MCF 10A (cell line): Measurements from ENCODE around the gene NCOA6. TPM values are rescaled to one million over a fixed set of nuclear protein-coding genes. Genes with fewer than 3 reads are reported as not detected.
A peak's percentile ranks its signal among the peaks of the same experiment; 100 is the strongest.

Source experiments
- BruUV-seq: library from RNA; stranded (reverse); fragments of 400-500 nt; replicated peaks from 2 replicates; lab custom pipeline; 2021; lab: Mats Ljungman, UMichigan
- CTCF ChIA-PET: fragments of 300-600 bp; sonication (Branson Sonifier 250); formaldehyde crosslinking; extraction: SDS; loops from one replicate; lab custom pipeline; 2021; ENCODE audit warnings: antibody characterized with exemption, inconsistent platforms; lab: Yijun Ruan, JAX
- POLR2A ChIA-PET: fragments of 300-600, 350-650 bp; sonication (Branson Sonifier 250); formaldehyde crosslinking; extraction: SDS; loops from one replicate; lab custom pipeline; 2020; ENCODE audit warnings: antibody characterized with exemption, inconsistent platforms; lab: Yijun Ruan, JAX
- DNase-seq: peaks from one replicate; pipeline ENCODE4 v3.0.0-alpha.2; 2018; ENCODE audit not compliant: unreplicated experiment
- H3K27ac Mint-ChIP-seq: one replicate; pipeline ENCODE4 v1.8.0; 2022; ENCODE audit warnings: mild to moderate bottlenecking, low read depth, mixed read lengths; ENCODE audit not compliant: unreplicated experiment
- H3K27me3 Mint-ChIP-seq: one replicate; pipeline ENCODE4 v1.8.0; 2022; ENCODE audit warnings: mixed read lengths; ENCODE audit not compliant: insufficient read depth, unreplicated experiment
- H3K36me3 Mint-ChIP-seq: one replicate; pipeline ENCODE4 v1.8.0; 2022; ENCODE audit warnings: mild to moderate bottlenecking, moderate library complexity, mixed read lengths; ENCODE audit not compliant: insufficient read depth, unreplicated experiment
- H3K4me1 Mint-ChIP-seq: one replicate; pipeline ENCODE4 v1.8.0; 2022; ENCODE audit warnings: mixed read lengths; ENCODE audit not compliant: insufficient read depth, unreplicated experiment
- H3K4me3 Mint-ChIP-seq: one replicate; pipeline ENCODE4 v1.8.0; 2022; ENCODE audit warnings: mild to moderate bottlenecking, moderate library complexity, mixed read lengths; ENCODE audit not compliant: unreplicated experiment
- H3K9me3 Mint-ChIP-seq: one replicate; pipeline ENCODE4 v1.8.0; 2022; ENCODE audit warnings: mixed read lengths; ENCODE audit not compliant: unreplicated experiment
- intact Hi-C: fragments of 100-400 bp; cut with micrococcal nuclease; formaldehyde crosslinking; loops from 2 replicates; pipeline ENCODE4 v1.14.1; 2022
- total RNA-seq: library from RNA; stranded (reverse); gene quantifications from 2 replicates; pipeline ENCODE4 v1.2.3, GENCODE V29; 2022
- TF ChIP-seq, protein P1 (sequence below): fragments of 200-600 bp; IDR thresholded peaks from one replicate; pipeline ENCODE4 v1.8.0; 2022; ENCODE audit warnings: antibody characterized with exemption, mild to moderate bottlenecking; ENCODE audit not compliant: unreplicated experiment

The NCOA6 gene
- total RNA-seq, 1 experiment from 2014 or later, result 27.9 TPM

DNA sequence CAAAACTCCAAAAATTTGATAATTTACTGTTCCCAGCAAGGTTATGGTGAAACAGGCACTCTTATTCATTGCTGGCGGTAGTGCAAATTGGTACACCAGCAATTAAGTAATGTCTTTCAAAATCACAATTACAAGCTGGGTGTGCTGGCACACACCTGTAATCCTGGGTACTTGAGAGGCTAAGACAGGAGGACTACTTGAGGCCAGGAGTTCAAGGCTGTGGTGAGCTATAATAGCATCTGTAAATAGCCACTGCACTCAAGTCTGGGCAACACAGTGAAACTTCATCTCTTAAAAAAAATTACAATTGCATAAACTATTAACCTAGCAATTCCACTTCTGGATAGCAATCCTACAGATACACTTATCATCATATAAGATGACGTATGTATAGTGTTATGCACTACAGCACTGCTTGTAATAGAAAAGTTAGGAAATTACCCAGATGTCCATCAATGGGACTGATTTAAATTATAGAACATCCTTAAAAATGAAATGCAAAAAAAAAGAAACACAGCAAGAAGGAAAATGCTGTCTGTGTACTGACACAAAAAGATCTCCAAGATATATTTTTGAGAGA, 31.4 kb downstream of the NCOA6 start:
- H3K27ac Mint-ChIP-seq, result no peak overlapping the region
- H3K4me1 Mint-ChIP-seq, result peaks cover 14% of the 10 kb centered on the region
- no TSS peak for BruUV-seq
- POLR2A ChIA-PET, result no interaction called here
- CTCF ChIA-PET, result interaction anchor here (1.6 kb wide), 1 partner anchor 24 kb away, joined by 6 read pairs; no protein-coding TSS in a partner anchor
- intact Hi-C loops, result no loop called here
- no peaks in the 10 kb centered on the region for H3K9me3 Mint-ChIP-seq
- TF ChIP-seq, protein P1, sequence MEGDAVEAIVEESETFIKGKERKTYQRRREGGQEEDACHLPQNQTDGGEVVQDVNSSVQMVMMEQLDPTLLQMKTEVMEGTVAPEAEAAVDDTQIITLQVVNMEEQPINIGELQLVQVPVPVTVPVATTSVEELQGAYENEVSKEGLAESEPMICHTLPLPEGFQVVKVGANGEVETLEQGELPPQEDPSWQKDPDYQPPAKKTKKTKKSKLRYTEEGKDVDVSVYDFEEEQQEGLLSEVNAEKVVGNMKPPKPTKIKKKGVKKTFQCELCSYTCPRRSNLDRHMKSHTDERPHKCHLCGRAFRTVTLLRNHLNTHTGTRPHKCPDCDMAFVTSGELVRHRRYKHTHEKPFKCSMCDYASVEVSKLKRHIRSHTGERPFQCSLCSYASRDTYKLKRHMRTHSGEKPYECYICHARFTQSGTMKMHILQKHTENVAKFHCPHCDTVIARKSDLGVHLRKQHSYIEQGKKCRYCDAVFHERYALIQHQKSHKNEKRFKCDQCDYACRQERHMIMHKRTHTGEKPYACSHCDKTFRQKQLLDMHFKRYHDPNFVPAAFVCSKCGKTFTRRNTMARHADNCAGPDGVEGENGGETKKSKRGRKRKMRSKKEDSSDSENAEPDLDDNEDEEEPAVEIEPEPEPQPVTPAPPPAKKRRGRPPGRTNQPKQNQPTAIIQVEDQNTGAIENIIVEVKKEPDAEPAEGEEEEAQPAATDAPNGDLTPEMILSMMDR, result no peak
- H3K36me3 Mint-ChIP-seq, result peaks cover 15% of the 10 kb centered on the region
- H3K4me3 Mint-ChIP-seq, result no peak overlapping the region
- no peaks in the 10 kb centered on the region for H3K27me3 Mint-ChIP-seq
- DNase-seq, result peak; percentile 2

DNA sequence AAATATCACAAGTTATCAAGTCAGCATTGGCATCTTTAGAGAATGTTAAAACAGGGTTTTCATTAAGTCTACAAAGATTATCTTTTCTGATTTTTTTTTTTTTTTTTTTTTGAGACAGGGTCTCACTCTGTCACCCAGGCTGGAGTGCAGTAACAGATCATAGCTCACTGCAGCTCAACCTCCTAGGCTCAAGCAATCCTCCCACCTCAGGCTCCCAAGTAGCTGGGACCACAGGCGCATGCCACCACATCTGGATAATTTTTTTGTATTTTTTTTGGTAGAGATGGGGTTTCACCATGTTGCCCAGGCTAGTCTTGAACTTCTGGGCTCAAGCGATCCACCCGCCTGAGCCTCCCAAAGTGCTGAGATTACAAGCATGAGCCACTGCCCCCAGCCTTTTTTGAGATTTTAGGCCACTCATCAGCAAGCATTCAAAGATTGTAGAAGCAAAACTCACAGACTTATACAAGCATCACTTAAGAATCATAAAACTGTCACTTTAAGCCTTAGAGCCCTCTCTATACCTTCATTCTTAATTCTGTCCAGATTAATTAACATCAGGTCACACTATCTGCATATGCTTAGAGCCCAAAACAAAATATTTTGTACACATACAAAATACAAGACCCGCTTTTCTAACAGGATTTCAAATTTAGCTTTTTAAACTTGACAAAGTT, 32.6 kb downstream of the NCOA6 start:
- intact Hi-C loops, result no loop called here
- H3K4me3 Mint-ChIP-seq, result no peak overlapping the region
- no peak for DNase-seq
- peaks cover 14% of the 10 kb centered on the region for H3K4me1 Mint-ChIP-seq
- ChIA-PET POLR2A (interaction anchor here (0.7 to 1.1 kb wide), 2 partner anchors 10 to 276 kb away, joined by 3 to 4 read pairs; partner anchors contain the start of gene DYNLRB1), CTCF (interaction anchor here (0.6 to 1.6 kb wide), 3 partner anchors 23 to 67 kb away, joined by 3 to 6 read pairs (median 3); no protein-coding TSS in a partner anchor)
- H3K27me3 Mint-ChIP-seq, result no peaks in the 10 kb centered on the region
- TF ChIP-seq, protein P1, result no peak
- H3K27ac Mint-ChIP-seq, result no peak overlapping the region
- BruUV-seq, result no TSS peak
- H3K36me3 Mint-ChIP-seq, result peaks cover 21% of the 10 kb centered on the region
- H3K9me3 Mint-ChIP-seq, result no peaks in the 10 kb centered on the region

DNA sequence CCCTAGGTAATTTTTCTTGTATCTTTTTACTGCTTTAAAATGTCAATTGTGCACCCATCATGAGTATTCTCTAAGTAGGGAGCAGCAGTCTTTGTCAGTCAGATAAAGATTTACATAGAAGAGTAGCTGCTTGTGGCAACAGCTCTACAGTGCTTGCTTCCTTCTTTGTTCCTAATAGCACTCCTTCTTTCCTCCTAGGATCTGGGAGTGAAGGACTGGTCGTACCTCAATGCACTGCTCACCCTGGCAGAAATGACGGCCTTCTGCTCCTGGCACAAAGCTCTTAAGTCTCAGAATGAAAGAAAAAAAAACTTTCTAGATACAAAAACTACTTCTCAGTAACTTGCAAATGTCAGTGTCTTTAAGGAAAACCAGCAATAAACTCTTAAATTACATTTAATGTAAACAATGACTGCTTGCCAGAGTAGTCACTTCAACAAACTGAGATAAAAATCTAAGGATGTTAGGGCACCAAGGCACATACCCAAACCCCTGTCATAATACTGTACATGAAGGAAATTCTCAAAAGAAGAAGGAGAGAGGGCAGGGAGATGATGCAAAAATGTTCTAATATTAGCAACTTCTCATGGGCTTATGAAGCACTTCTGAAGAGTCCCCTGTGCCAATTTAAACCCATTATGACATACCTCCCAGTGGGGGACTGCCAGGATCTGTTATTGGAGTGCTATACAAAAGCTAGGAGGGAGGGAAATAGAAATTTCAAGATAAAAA, 34.0 kb downstream of the NCOA6 start:
- TF ChIP-seq, protein P1, result no peak
- Mint-ChIP-seq H3K4me3 (no peak overlapping the region), H3K27me3 (no peaks in the 10 kb centered on the region), H3K9me3 (no peaks in the 10 kb centered on the region), H3K36me3 (peaks cover 30% of the 10 kb centered on the region), H3K4me1 (peaks cover 14% of the 10 kb centered on the region), H3K27ac (no peak overlapping the region)
- ChIA-PET CTCF (interaction anchor here (0.5 to 0.7 kb wide), 4 partner anchors 14 to 211 kb away, joined by 3 read pairs; no protein-coding TSS in a partner anchor), POLR2A (interaction anchor here (0.6 to 1.4 kb wide), 2 partner anchors 19 to 273 kb away, joined by 3 read pairs; no protein-coding TSS in a partner anchor)
- BruUV-seq, result TSS peak; percentile 18
- intact Hi-C loops, result no loop called here
- peak; percentile 55 for DNase-seq
